ENCODE measurements around the gene ALDH1A3. TPM values are rescaled to one million over a fixed set of nuclear protein-coding genes. Genes with fewer than 3 reads are reported as not detected.

ALDH1A3 gene
- total and polyA plus RNA-seq, 8 donors = 3.5 to 87.2 (median 30.3) TPM

GRCh38 chr15:100926971-100927756, 47.5 kb downstream of the ALDH1A3 start:
- TF ChIP-seq CTCF (IDR thresholded peaks at IDR 0.05) = no peak
- no peak for TF ChIP-seq EP300 (IDR thresholded peaks at IDR 0.05)
- TF ChIP-seq POLR2A (IDR thresholded peaks at IDR 0.05) = no peak
- no peak for TF ChIP-seq POLR2AphosphoS5 (IDR thresholded peaks at IDR 0.05)
- intact Hi-C loops (cut with DNase I; ENCODE audit: low total_unique reads) = no loop called here
- H3K9me3 ChIP-seq = no peaks in the 10 kb centered on the region
- no peaks in the 10 kb centered on the region for H3K27me3 ChIP-seq
- no peak overlapping the region for H3K27ac ChIP-seq
- peaks cover 3 to 59% (median 50%) of the 10 kb centered on the region in 4 donors for H3K36me3 ChIP-seq
- no peak for DNase-seq
- no peaks in the 10 kb centered on the region for H3K4me1 ChIP-seq
- H3K4me3 ChIP-seq = no peak overlapping the region
- WGBS, 5 donors = 86 to 91% (median 90%) methylated on average over 11 of the region's 11 CpGs

GRCh38 chr15:100928632-100929280, 49.1 kb downstream of the ALDH1A3 start:
- Histone ChIP-seq H3K9me3 (no peaks in the 10 kb centered on the region), H3K27me3 (no peaks in the 10 kb centered on the region), H3K27ac (no peak overlapping the region), H3K4me3 (no peak overlapping the region), H3K4me1 (no peaks in the 10 kb centered on the region), H3K36me3 (peaks cover 3 to 54% (median 47%) of the 10 kb centered on the region in 4 donors)
- TF ChIP-seq CTCF (IDR thresholded peaks at IDR 0.05) = no peak
- TF ChIP-seq EP300 (IDR thresholded peaks at IDR 0.05) = no peak
- no peak for TF ChIP-seq POLR2AphosphoS5 (IDR thresholded peaks at IDR 0.05)
- TF ChIP-seq POLR2A (IDR thresholded peaks at IDR 0.05) = no peak
- WGBS, 5 donors = 59 to 78% (median 67%) methylated on average over 13 of the region's 13 CpGs
- intact Hi-C loops (cut with DNase I; ENCODE audit: low total_unique reads) = no loop called here
- no peak for DNase-seq

- intact Hi-C loops (cut with DNase I; ENCODE audit: low total_unique reads) = no loop called here
- H3K4me3 ChIP-seq = no peak overlapping the region
- no peak overlapping the region for H3K27ac ChIP-seq
- peaks cover 3 to 45% (median 43%) of the 10 kb centered on the region in 4 donors for H3K36me3 ChIP-seq
- no peaks in the 10 kb centered on the region for H3K9me3 ChIP-seq
- no peak for DNase-seq
- 46 to 59% (median 53%) methylated on average over 6 of the region's 6 CpGs for WGBS, 5 donors
- TF ChIP-seq POLR2A (IDR thresholded peaks at IDR 0.05) (no peak), POLR2AphosphoS5 (IDR thresholded peaks at IDR 0.05) (no peak)
- no peaks in the 10 kb centered on the region for H3K4me1 ChIP-seq
- H3K27me3 ChIP-seq = no peaks in the 10 kb centered on the region
These were observed 50.0 kb downstream of the ALDH1A3 start for GRCh38 chr15:100929641-100930042.

DNA sequence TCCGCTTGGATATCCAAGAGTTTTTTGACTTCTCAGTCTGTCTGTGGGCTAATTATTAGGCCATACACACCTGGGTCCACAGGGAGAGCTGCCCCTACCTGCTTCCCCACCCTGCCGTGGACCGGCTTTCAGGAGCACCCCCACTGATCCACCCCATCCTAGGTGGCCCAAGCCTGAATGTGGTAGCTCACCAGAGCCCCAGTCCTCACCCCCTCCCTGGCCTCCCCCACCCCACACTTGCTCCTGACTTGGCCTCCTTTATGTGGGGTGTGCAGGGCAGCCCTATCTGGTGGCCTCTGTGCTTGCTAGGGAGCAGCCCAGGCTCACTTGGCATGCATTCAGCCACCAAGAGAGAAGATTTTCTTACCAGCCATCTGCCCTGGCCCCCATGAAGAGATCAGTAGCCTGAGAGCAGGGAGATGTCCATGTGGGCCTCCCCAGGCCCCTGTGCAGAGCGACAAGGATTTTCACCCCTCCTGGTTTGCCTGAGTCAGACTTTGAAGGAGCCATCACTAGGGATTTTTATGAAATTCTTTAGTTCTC, 50.7 kb downstream of the ALDH1A3 start:
- Histone ChIP-seq H3K27me3 (no peaks in the 10 kb centered on the region), H3K4me1 (no peaks in the 10 kb centered on the region), H3K4me3 (no peak overlapping the region), H3K27ac (no peak overlapping the region), H3K9me3 (no peaks in the 10 kb centered on the region), H3K36me3 (peaks cover 3 to 40% (median 36%) of the 10 kb centered on the region in 4 donors)
- intact Hi-C loops (cut with DNase I; ENCODE audit: low total_unique reads) = no loop called here
- 93 to 98% (median 94%) methylated on average over 4 of the region's 4 CpGs for WGBS, 5 donors
- no peak for DNase-seq
- TF ChIP-seq CTCF (IDR thresholded peaks at IDR 0.05) = no peak
- TF ChIP-seq POLR2AphosphoS5 (IDR thresholded peaks at IDR 0.05) = no peak
- TF ChIP-seq EP300 (IDR thresholded peaks at IDR 0.05) = no peak
- TF ChIP-seq POLR2A (IDR thresholded peaks at IDR 0.05) = no peak

Measured in stomach (tissue), 9 donors.